Measurements from ENCODE around the gene ST3GAL4.

GRCh38 chr11:126339073-126339862 lies 16.2 kb upstream of the ST3GAL4 start:
- TF ChIP-seq, protein P1, sequence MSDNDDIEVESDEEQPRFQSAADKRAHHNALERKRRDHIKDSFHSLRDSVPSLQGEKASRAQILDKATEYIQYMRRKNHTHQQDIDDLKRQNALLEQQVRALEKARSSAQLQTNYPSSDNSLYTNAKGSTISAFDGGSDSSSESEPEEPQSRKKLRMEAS (IDR thresholded peaks at IDR 0.05; ENCODE audit: low read depth, low read length), result no peak
- TF ChIP-seq POLR2AphosphoS5 (IDR thresholded peaks at IDR 0.05; ENCODE audit: low read length) (no peak), RUNX3 (IDR thresholded peaks at IDR 0.05; ENCODE audit: low read length) (no peak), SRF (IDR thresholded peaks at IDR 0.05; ENCODE audit: low read depth in 2 of 2, low read length in 2 of 2) (no peak)
- TF ChIP-seq, protein P2, sequence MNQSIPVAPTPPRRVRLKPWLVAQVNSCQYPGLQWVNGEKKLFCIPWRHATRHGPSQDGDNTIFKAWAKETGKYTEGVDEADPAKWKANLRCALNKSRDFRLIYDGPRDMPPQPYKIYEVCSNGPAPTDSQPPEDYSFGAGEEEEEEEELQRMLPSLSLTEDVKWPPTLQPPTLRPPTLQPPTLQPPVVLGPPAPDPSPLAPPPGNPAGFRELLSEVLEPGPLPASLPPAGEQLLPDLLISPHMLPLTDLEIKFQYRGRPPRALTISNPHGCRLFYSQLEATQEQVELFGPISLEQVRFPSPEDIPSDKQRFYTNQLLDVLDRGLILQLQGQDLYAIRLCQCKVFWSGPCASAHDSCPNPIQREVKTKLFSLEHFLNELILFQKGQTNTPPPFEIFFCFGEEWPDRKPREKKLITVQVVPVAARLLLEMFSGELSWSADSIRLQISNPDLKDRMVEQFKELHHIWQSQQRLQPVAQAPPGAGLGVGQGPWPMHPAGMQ (IDR thresholded peaks at IDR 0.05; ENCODE audit: borderline replicate concordance), result no peak

All from GM12878 (cell line).